ENCODE measurements around the gene RAPGEF6. TPM values are rescaled to one million over a fixed set of nuclear protein-coding genes. Genes with fewer than 3 reads are reported as not detected.

RAPGEF6 gene
- polyA plus RNA-seq, 1 donor from 2014 or later = 121 TPM

GRCh38 chr5:131481569-131481968 is 153.5 kb downstream of the RAPGEF6 start:
- TF ChIP-seq RAD21 (conservative IDR thresholded peaks at IDR 0.05) = no peak
- no peak for TF ChIP-seq REST (IDR thresholded peaks at IDR 0.05; ENCODE audit: borderline replicate concordance)
- no peak for TF ChIP-seq EP300 (conservative IDR thresholded peaks at IDR 0.05; ENCODE audit: poor library complexity, severe bottlenecking)
- TF ChIP-seq POLR2AphosphoS5 (IDR thresholded peaks at IDR 0.05) = no peak
- no peak for TF ChIP-seq TAF1 (IDR thresholded peaks at IDR 0.05; ENCODE audit: low read depth)
- no peak for TF ChIP-seq MXI1 (conservative IDR thresholded peaks at IDR 0.05; ENCODE audit: poor library complexity, severe bottlenecking)
- TF ChIP-seq CTCF (IDR thresholded peaks at IDR 0.05; ENCODE audit: poor library complexity, severe bottlenecking) = no peak
- no peak for TF ChIP-seq SMC3 (conservative IDR thresholded peaks at IDR 0.05; ENCODE audit: poor library complexity)
- TF ChIP-seq EZH2 (IDR thresholded peaks at IDR 0.05; ENCODE audit: borderline replicate concordance, insufficient read depth, low read length, poor library complexity, severe bottlenecking) = no peak
- H3K9me2 ChIP-seq (ENCODE audit: insufficient read depth, low read length) = no peaks in the 10 kb centered on the region

GRCh38 chr5:131475541-131475941 is 159.5 kb downstream of the RAPGEF6 start:
- Histone ChIP-seq H4K20me1 (ENCODE audit: insufficient read depth) (no peaks in the 10 kb centered on the region), H3K79me2 (replicated peaks; ENCODE audit: insufficient read depth, low read length) (no peaks in the 10 kb centered on the region), H3K27me3 (ENCODE audit: insufficient read depth, low read depth, low read length) (no peaks in the 10 kb centered on the region), H3K9me3 (ENCODE audit: low read length) (no peaks in the 10 kb centered on the region), H3K9ac (ENCODE audit: low read length) (no peak overlapping the region), H3K4me2 (ENCODE audit: low read length) (no peak overlapping the region), H3K4me3 (ENCODE audit: low read length) (no peak overlapping the region), H3K27ac (ENCODE audit: low read length) (no peak overlapping the region), H3K9me2 (ENCODE audit: insufficient read depth, low read length) (no peaks in the 10 kb centered on the region), H3K36me3 (ENCODE audit: insufficient read depth, low read length) (peaks cover 14% of the 10 kb centered on the region), H3F3A (ENCODE audit: insufficient read depth, low read length, poor library complexity, severe bottlenecking) (no peaks in the 10 kb centered on the region), H2AFZ (ENCODE audit: low read depth, low read length) (no peak overlapping the region)
- TF ChIP-seq SMC3 (conservative IDR thresholded peaks at IDR 0.05; ENCODE audit: poor library complexity) = no peak
- no peak for TF ChIP-seq MXI1 (conservative IDR thresholded peaks at IDR 0.05; ENCODE audit: poor library complexity, severe bottlenecking)
- TF ChIP-seq EP300 (conservative IDR thresholded peaks at IDR 0.05; ENCODE audit: poor library complexity, severe bottlenecking) = no peak
- TF ChIP-seq CTCF (IDR thresholded peaks at IDR 0.05; ENCODE audit: poor library complexity, severe bottlenecking) = no peak
- TF ChIP-seq EZH2 (IDR thresholded peaks at IDR 0.05; ENCODE audit: borderline replicate concordance, insufficient read depth, low read length, poor library complexity, severe bottlenecking) = no peak
- TF ChIP-seq POLR2AphosphoS5 (IDR thresholded peaks at IDR 0.05) = no peak
- TF ChIP-seq TAF1 (IDR thresholded peaks at IDR 0.05; ENCODE audit: low read depth) = no peak
- TF ChIP-seq REST (IDR thresholded peaks at IDR 0.05; ENCODE audit: borderline replicate concordance) = no peak

More at GRCh38 chr5:131481569-131481968, 153.5 kb downstream of the RAPGEF6 start:
- no peaks in the 10 kb centered on the region for H3K79me2 ChIP-seq (replicated peaks; ENCODE audit: insufficient read depth, low read length)
- H3K4me2 ChIP-seq (ENCODE audit: low read length) = no peak overlapping the region
- no peaks in the 10 kb centered on the region for H3F3A ChIP-seq (ENCODE audit: insufficient read depth, low read length, poor library complexity, severe bottlenecking)
- H3K4me3 ChIP-seq (ENCODE audit: low read length) = no peak overlapping the region
- H4K20me1 ChIP-seq (ENCODE audit: insufficient read depth) = no peaks in the 10 kb centered on the region
- H3K27me3 ChIP-seq (ENCODE audit: insufficient read depth, low read depth, low read length) = no peaks in the 10 kb centered on the region
- H3K36me3 ChIP-seq (ENCODE audit: insufficient read depth, low read length) = peaks cover 14% of the 10 kb centered on the region
- no peaks in the 10 kb centered on the region for H3K9me3 ChIP-seq (ENCODE audit: low read length)
- H2AFZ ChIP-seq (ENCODE audit: low read depth, low read length) = no peak overlapping the region
- no peak overlapping the region for H3K27ac ChIP-seq (ENCODE audit: low read length)
- no peak overlapping the region for H3K9ac ChIP-seq (ENCODE audit: low read length)

Data from neural cell (in vitro differentiated cells).